ENCODE data around the gene ISCA1. TPM values are rescaled to one million over a fixed set of nuclear protein-coding genes. Genes with fewer than 3 reads are reported as not detected.

Gene ISCA1
- total RNA-seq, 1 donor from 2014 or later: 21.4 TPM

- no peak for DNase-seq (ENCODE audit: low read depth in 2 of 2)
Observed at GRCh38 chr9:86286278-86286677, 3.9 kb upstream of the ISCA1 start.

GRCh38 chr9:86285261-86285660, 2.9 kb upstream of the ISCA1 start:
- DNase-seq (ENCODE audit: low read depth in 2 of 2): no peak

DNA sequence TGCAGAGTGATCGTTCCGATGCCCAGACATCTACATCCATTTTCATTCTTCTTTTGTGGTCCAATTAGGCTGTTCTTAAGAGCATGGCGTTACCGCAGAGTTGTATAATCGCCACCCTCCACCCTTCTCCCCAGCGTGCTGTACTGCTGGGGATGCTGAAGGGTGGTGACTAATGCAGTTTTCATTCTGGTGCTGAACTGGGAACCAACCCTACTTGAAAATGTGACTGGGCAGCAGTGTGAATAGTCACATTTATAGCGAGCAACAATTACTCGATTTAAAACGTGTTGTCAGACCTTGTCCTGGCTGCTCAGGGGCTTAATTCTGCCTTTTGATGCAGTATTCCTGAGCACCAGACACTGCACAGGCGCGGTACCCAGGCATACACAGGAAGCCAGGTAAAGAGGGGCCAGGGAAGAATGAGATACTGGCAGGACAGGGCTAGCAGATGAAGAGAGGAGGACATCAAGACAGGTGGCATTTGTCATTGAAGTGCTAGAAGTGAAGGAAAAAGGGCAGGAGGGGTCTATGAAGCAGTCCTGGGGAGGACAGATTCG, 719 bp upstream of the ISCA1 start:
- no peak for DNase-seq (ENCODE audit: low read depth in 2 of 2)

DNA sequence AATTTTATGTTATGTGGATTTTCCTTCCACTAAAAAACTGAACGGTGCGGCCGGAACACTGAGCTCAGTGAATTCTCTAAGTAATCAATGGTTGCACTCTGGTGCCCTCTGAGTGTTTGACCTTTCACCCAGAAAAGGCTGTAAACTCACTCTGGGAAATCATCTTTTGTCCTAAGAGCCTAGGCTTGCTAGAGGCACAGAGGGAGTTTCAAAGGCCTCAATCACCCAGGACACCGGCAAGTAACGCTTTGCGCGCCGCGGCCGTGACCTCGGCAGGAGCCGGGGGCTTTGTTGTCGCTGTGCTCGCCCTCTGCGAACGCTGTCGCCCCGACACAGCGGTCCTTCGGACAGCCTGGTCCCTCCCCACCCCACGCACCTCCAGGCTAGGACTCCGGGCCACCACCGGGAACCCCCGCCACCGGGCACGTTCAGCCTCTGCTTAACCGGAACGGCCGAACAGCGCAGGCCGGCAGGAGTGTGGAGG, 703 bp downstream of the ISCA1 start:
- no peak for DNase-seq (ENCODE audit: low read depth in 2 of 2)

- no peak for DNase-seq (ENCODE audit: low read depth in 2 of 2)
Observed at GRCh38 chr9:86280580-86280979, 1.8 kb downstream of the ISCA1 start.

- DNase-seq (ENCODE audit: low read depth in 2 of 2): no peak
Observed at GRCh38 chr9:86279839-86280238, 2.5 kb downstream of the ISCA1 start.

DNA sequence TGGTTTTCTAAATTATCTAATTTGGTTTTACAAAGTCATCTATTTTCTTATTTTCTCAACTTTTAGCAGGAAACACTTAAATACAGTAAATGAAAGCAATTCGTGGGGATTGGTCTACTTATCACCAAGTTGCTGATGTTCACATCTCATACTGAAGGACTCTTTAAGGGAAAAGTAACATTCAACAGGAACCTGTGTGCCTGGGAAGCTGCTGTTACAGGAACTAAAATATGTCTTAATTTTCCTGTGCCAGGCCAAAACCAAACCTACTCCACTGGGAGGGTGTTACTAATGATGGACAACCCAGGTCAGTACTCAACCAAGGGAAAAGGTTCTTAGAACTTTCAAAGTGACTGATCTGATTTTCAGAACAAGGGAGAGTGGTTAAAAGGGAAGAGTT, 5.3 kb downstream of the ISCA1 start:
- DNase-seq (ENCODE audit: low read depth in 2 of 2): no peak

DNA sequence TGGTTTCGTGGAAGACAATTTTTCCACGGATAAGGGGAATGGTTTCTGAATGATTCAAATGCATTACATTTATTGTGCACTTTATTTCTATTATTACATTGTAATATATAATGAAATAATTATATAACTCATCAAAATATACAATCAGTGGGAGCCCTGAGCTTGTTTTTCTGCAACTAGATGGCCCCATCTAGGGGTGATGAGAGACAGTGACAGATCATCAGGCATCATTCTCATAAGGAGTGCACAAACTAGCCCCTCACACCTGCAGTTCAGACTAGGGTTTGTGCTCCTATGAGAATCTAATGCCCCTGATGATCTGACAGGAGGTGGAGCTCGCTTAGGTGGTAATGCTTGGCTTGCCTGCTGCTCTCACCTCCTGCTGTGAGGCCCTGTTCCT, 6.4 kb downstream of the ISCA1 start:
- DNase-seq (ENCODE audit: low read depth in 2 of 2): peak in 1 of 2 donors; percentile 24

- DNase-seq (ENCODE audit: low read depth in 2 of 2): no peak
Observed at GRCh38 chr9:86274821-86275643, 7.3 kb downstream of the ISCA1 start.

- DNase-seq (ENCODE audit: low read depth in 2 of 2): no peak
Observed at GRCh38 chr9:86272221-86272620, 10.1 kb downstream of the ISCA1 start.

GRCh38 chr9:86263876-86264275, 18.5 kb downstream of the ISCA1 start:
- DNase-seq (ENCODE audit: low read depth in 2 of 2): no peak

DNA sequence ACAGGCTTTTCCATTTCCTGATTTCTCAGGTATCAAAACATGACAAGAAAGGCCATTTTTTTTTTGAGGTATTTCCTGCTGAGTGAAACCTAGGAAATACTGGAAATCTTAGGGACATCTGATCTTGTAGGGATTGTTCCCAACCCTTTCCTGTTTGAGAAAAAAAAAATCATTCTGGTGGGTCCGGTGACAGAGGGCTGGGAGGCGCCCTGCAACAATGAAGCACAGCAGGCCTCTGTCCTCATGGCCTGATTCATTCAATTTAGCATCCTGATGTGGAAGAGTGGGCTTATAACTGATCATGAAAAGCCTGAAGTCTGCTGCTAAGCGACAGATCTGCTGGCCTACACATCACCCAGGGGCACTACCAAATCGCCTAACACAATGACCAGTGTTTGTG, 19.8 kb downstream of the ISCA1 start:
- DNase-seq (ENCODE audit: low read depth in 2 of 2): peak in 1 of 2 donors; percentile 27

DNA sequence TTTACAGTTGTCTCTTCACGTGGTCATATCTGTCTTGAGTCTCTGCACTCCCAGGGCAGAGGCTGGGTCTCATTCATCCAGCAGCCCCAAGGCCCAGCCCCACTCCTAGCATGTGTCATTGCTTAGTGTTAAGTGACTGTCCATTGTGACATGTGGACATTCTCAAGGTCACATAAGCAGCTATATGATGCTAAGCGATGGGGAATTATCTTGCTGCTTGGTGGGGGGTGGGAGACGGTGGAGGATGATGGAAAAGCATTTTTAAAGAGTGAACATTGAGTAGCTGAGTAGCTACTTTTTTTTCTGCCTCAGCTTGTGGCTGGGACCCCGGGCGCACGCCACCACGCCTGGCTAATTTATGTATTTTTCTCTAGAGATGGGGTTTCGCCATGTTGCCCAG, 22.8 kb downstream of the ISCA1 start, which contains the start of gene C9orf153:
C9orf153 (minus strand) TSS at position 101 of the 400 bp plus-strand sequence. CDS start 30,054 bp downstream, outside the sequence.
- DNase-seq (ENCODE audit: low read depth in 2 of 2): no peak

GRCh38 chr9:86257391-86257790, 24.9 kb downstream of the ISCA1 start:
- no peak for DNase-seq (ENCODE audit: low read depth in 2 of 2)

DNA sequence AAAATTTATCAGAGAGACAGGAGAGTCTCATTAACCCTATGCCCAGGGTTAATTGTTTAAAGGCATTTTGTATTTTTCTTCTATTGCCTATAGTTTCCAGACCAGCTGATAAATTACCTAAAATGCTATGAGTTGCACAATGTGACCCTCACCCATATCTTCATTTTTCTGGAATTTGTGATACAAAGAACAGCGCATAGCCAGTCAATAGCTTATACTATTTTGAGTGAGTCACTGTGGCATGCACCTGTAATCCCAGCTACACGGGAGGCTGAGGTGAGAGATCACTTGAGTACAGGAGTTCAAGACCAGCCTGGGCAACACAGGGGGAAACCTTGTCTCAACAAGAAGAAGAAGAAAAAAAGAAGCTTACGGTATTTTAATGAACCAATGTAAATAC, 25.7 kb downstream of the ISCA1 start:
- DNase-seq (ENCODE audit: low read depth in 2 of 2): no peak

- DNase-seq (ENCODE audit: low read depth in 2 of 2): no peak
Observed at GRCh38 chr9:86253577-86253976, 28.8 kb downstream of the ISCA1 start.

DNA sequence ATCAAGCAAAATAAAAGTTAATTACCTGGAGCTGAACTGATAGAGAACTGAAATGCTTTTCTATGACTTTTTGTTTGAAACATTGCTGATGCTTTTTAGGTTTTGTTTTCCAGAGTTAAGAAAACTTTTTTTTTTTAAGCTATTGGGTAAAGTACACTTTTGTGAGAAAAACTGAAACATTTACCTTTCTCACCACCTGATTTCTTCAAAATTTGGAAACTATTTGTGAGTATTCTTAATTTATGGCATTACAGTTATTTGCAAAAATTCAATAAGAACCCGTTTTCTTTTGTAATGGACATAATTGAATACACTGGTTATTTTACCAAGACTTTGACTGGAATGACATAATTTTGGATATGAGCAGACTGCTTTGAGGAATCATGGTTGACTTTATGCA, 29.5 kb downstream of the ISCA1 start:
- DNase-seq (ENCODE audit: low read depth in 2 of 2): no peak

- no peak for DNase-seq (ENCODE audit: low read depth in 2 of 2)
Observed at GRCh38 chr9:86250123-86250522, 32.2 kb downstream of the ISCA1 start.

DNA sequence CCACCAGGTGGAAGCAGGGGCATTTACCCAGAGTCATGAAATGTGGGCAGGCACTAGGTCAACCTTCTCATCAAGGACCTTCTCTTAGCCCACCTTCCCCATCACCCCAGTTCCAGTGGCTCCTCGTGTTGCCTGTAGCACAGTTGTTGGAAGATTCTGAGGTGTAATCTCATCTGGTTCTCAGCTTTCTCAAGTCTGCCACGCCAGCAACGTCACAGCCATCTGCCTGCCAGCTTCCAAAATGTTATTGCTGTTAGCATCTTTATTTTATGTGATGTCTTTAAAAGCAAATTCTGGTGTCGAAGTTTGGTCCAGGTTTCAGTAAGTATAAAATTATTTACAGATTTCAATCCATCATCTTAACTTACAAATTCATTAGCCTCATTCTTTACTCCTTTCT, 33.6 kb downstream of the ISCA1 start:
- DNase-seq (ENCODE audit: low read depth in 2 of 2): no peak

DNA sequence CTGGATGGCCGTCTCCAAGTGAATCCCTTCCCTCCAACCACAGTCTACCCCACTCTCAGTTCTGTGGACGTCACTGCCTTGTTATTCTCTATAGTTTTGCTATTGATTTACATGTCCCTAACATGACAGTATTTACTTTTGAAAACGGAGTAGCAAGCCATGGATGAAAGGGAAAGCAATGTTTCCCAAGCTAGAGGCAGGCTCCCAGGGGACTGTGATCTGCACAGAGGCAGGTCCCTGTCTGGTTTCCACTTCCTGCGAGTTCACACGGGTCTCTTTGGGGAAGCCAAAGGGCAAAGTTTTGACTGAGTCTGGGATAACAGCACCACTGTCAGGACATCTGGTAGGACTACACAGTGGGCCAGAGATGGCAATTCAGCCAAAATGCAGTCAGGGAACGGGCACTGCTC, 35.6 kb downstream of the ISCA1 start:
- DNase-seq (ENCODE audit: low read depth in 2 of 2): peak in 1 of 2 donors; percentile 24

- peak in 1 of 2 donors; percentile 30 for DNase-seq (ENCODE audit: low read depth in 2 of 2)
Observed at GRCh38 chr9:86242071-86242470, 40.3 kb downstream of the ISCA1 start.

- no peak for DNase-seq (ENCODE audit: low read depth in 2 of 2)
Observed at GRCh38 chr9:86241216-86241615, 41.1 kb downstream of the ISCA1 start.

Data from dermis microvascular lymphatic vessel endothelial cell (primary cell).